CD4-positive, CD25-positive, alpha-beta regulatory T cell (primary cell): Measurements from ENCODE around the gene MON2. TPM values are rescaled to one million over a fixed set of nuclear protein-coding genes. Genes with fewer than 3 reads are reported as not detected.

ENCODE experiments used
- ATAC-seq, 2 donors: fragments of 150-1000 bp; cut with Tn5 transposase; one replicate each; pipeline ENCODE4 v1.10.0; 2021; ENCODE audit warnings: low read depth in 2 of 2, moderate number of reproducible peaks in 2 of 2, moderate library complexity in 1 of 2
- DNase-seq, 3 donors: peaks; one replicate each; pipeline versions ENCODE4 v3.0.0 to v3.0.0-alpha.2; 2012 to 2022; ENCODE audit warnings: mixed read lengths in 1 of 3
- H3K27ac ChIP-seq: one replicate; pipeline ENCODE4 v1.7.0; 2013; ENCODE audit warnings: mild to moderate bottlenecking, low read length; ENCODE audit not compliant: insufficient read depth, poor library complexity, severe bottlenecking
- H3K27me3 ChIP-seq: one replicate; pipeline ENCODE4 v1.7.0; 2013; ENCODE audit warnings: low read length; ENCODE audit not compliant: control insufficient read depth, insufficient read depth
- H3K36me3 ChIP-seq: one replicate; pipeline ENCODE4 v1.7.0; 2013; ENCODE audit warnings: mild to moderate bottlenecking, low read length, moderate library complexity; ENCODE audit not compliant: control insufficient read depth, insufficient read depth
- H3K4me1 ChIP-seq: 2 replicates; pipeline ENCODE4 v1.7.0; 2013; ENCODE audit warnings: mild to moderate bottlenecking, low read length; ENCODE audit not compliant: insufficient read depth, control insufficient read depth, poor library complexity, severe bottlenecking
- H3K4me3 ChIP-seq: one replicate; pipeline ENCODE4 v1.7.0; 2013; ENCODE audit warnings: low read depth, mild to moderate bottlenecking, low read length, moderate library complexity
- H3K9me3 ChIP-seq, 2 experiments: 1 replicate in 1 of 2; 2 replicates in 1 of 2; pipeline ENCODE4 v1.7.0; 2013; ENCODE audit warnings: low read length in 2 of 2, mild to moderate bottlenecking in 1 of 2, moderate library complexity in 1 of 2; ENCODE audit not compliant: control insufficient read depth in 2 of 2
- H3K27ac Mint-ChIP-seq, 3 donors: one replicate each; pipeline ENCODE4 v1.8.0; 2020 to 2022; ENCODE audit warnings: mild to moderate bottlenecking in 3 of 3, mixed read lengths in 3 of 3, moderate library complexity in 2 of 3
- H3K27me3 Mint-ChIP-seq: one replicate; pipeline ENCODE4 v1.8.0; 2022; ENCODE audit warnings: mild to moderate bottlenecking, mixed read lengths
- H3K36me3 Mint-ChIP-seq: one replicate; pipeline ENCODE4 v1.8.0; 2020; ENCODE audit warnings: mixed read lengths
- H3K4me1 Mint-ChIP-seq, 4 donors: one replicate each; pipeline ENCODE4 v1.8.0; 2020 to 2022; ENCODE audit warnings: mixed read lengths in 4 of 4, mild to moderate bottlenecking in 1 of 4
- H3K4me3 Mint-ChIP-seq, 4 donors: one replicate each; pipeline ENCODE4 v1.8.0; 2020 to 2022; ENCODE audit warnings: mild to moderate bottlenecking in 4 of 4, mixed read lengths in 4 of 4, moderate library complexity in 3 of 4
- H3K9me3 Mint-ChIP-seq, 7 donors: one replicate each; pipeline ENCODE4 v1.8.0; 2020 to 2022; ENCODE audit warnings: mixed read lengths in 7 of 7, mild to moderate bottlenecking in 3 of 7, moderate library complexity in 2 of 7
- polyA plus RNA-seq, 4 donors: library from polyadenylated mRNA; unstranded; fragments of 300-500 nt; fragmentation: Illumina TruSeq; gene quantifications; one replicate each; pipeline ENCODE4 v1.2.3, GENCODE V29; 2021
- total RNA-seq: library from RNA; stranded (reverse); gene quantifications from one replicate; pipeline ENCODE4 v1.2.3, GENCODE V29; 2022

Gene MON2
- total and polyA plus RNA-seq, 5 donors from 2014 or later: 14.4 to 70.1 (median 16.2) TPM

- Mint-ChIP-seq H3K36me3 (no peaks in the 10 kb centered on the region), H3K4me1 (peaks cover 0 to 6% (median 3%) of the 10 kb centered on the region in 4 donors), H3K9me3 (no peaks in the 10 kb centered on the region), H3K4me3 (no peak overlapping the region), H3K27me3 (no peaks in the 10 kb centered on the region), H3K27ac (no peak overlapping the region)
- Histone ChIP-seq H3K4me3 (no peak overlapping the region), H3K9me3 (no peaks in the 10 kb centered on the region), H3K36me3 (no peaks in the 10 kb centered on the region), H3K27me3 (no peaks in the 10 kb centered on the region), H3K4me1 (peaks cover 2% of the 10 kb centered on the region), H3K27ac (no peak overlapping the region)
- ATAC-seq: no peak
- DNase-seq: no peak
Observed at GRCh38 chr12:62646566-62646965, 179.9 kb downstream of the MON2 start.

DNA sequence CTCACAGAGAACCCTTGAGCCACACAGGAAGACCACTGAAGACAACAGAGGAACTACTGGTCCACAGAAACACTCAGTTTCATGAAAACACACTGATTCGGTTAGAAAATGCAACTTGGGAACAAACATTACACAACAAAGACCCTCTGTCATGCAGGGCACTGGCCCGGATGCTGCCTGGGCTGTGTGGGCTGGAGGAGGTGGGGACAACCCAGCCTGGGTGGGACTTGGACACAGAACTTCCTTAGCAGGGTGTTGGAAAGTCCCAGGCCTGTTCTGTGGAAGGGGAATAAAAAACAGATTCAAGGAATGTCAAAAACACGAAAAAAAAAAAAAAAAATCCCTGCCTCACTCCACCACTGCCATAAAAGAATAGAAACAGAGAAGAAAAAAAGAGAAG is 181.0 kb downstream of the MON2 start:
- DNase-seq (no peak), ATAC-seq (no peak)
- no peaks in the 10 kb centered on the region for H3K36me3 Mint-ChIP-seq
- H3K27ac Mint-ChIP-seq: no peak overlapping the region
- Histone ChIP-seq H3K27ac (no peak overlapping the region), H3K9me3 (no peaks in the 10 kb centered on the region), H3K36me3 (no peaks in the 10 kb centered on the region), H3K27me3 (no peaks in the 10 kb centered on the region), H3K4me3 (no peak overlapping the region), H3K4me1 (no peaks in the 10 kb centered on the region)
- no peaks in the 10 kb centered on the region for H3K27me3 Mint-ChIP-seq
- no peak overlapping the region for H3K4me3 Mint-ChIP-seq
- no peaks in the 10 kb centered on the region for H3K9me3 Mint-ChIP-seq
- H3K4me1 Mint-ChIP-seq: no peaks in the 10 kb centered on the region

GRCh38 chr12:62649412-62650138 is 182.9 kb downstream of the MON2 start:
- H3K36me3 ChIP-seq: no peaks in the 10 kb centered on the region
- Mint-ChIP-seq H3K4me3 (no peak overlapping the region), H3K36me3 (no peaks in the 10 kb centered on the region), H3K9me3 (peaks cover 0 to 1% (median 0%) of the 10 kb centered on the region in 7 donors), H3K27me3 (peaks cover 4% of the 10 kb centered on the region), H3K4me1 (no peaks in the 10 kb centered on the region), H3K27ac (peak overlapping the region in 1 of 3 donors; percentile 12)
- DNase-seq (no peak), ATAC-seq (no peak)
- no peak overlapping the region for H3K4me3 ChIP-seq
- H3K4me1 ChIP-seq: no peaks in the 10 kb centered on the region
- H3K27ac ChIP-seq: no peak overlapping the region
- H3K27me3 ChIP-seq: no peaks in the 10 kb centered on the region
- H3K9me3 ChIP-seq: no peaks in the 10 kb centered on the region

Other genes starting within 250 kb of the MON2 start
- 417 TPM for gene USP15, start 206.4 kb upstream of the MON2 start, total RNA-seq
- 100 to 1,000 TPM; 183 to 214 (median 201) TPM for gene USP15, start 206.4 kb upstream of the MON2 start, polyA plus RNA-seq